Adrenal gland (tissue), 12 donors: ENCODE results near the gene SPNS2. TPM values are rescaled to one million over a fixed set of nuclear protein-coding genes. Genes with fewer than 3 reads are reported as not detected.

ENCODE experiments used
- DNase-seq, 7 donors: peaks; one replicate each; pipeline ENCODE4 v3.0.0-alpha.2; 2019 to 2020
- H3K27ac ChIP-seq, 5 donors: fragments of 200-600 bp; sonication (generic) in 4 of 5; 1 replicate in 3 of 5; 2 replicates in 2 of 5; pipeline versions ENCODE4 v1.5.1 to v1.8.0; 2016 to 2020; ENCODE audit warnings: mild to moderate bottlenecking in 1 of 5
- H3K27me3 ChIP-seq: fragments of 200-600 bp; 2 replicates; pipeline ENCODE4 v1.8.0; 2021
- H3K36me3 ChIP-seq, 2 donors: fragments of 200-600 bp; replicated peaks in 1 of 2; 1 replicate in 1 of 2; 2 replicates in 1 of 2; pipeline versions ENCODE4 v1.5.1 to v1.8.0; 2018 to 2022
- H3K4me1 ChIP-seq, 2 donors: fragments of 200-600 bp; replicated peaks in 1 of 2; 1 replicate in 1 of 2; 2 replicates in 1 of 2; pipeline versions ENCODE4 v1.5.1 to v1.8.0; 2018 to 2021
- H3K4me3 ChIP-seq, 4 donors: fragments of 200-600 bp; sonication (generic) in 3 of 4; one replicate each; pipeline ENCODE4 v1.5.1; 2016 to 2018
- H3K9me3 ChIP-seq, 3 donors: fragments of 200-600 bp; sonication (generic) in 1 of 3; replicated peaks in 1 of 3; 1 replicate in 2 of 3; 2 replicates in 1 of 3; pipeline versions ENCODE4 v1.5.1 to v1.8.0; 2016 to 2021
- CTCF ChIP-seq, 6 experiments: fragments of 450-650 bp in 4 of 6; fragments of 200-600 bp in 2 of 6; sonication (generic) in 1 of 6; IDR thresholded peaks; 1 replicate in 5 of 6; 2 replicates in 1 of 6; pipeline versions ENCODE4 v1.5.1 to v1.8.0; 2016 to 2021; ENCODE audit warnings: antibody characterized with exemption in 6 of 6, mild to moderate bottlenecking in 2 of 6, moderate library complexity in 1 of 6
- POLR2A ChIP-seq, 2 donors: fragments of 450-650 bp; IDR thresholded peaks; one replicate each; pipeline ENCODE4 v1.6.1; 2017; ENCODE audit warnings: antibody characterized with exemption in 2 of 2, mild to moderate bottlenecking in 2 of 2, moderate library complexity in 1 of 2
- WGBS, 4 donors: extraction: QIAGEN DNeasy Blood & Tissue Kit in 2 of 4; methylation state at CpG; one replicate each; pipeline versions ENCODE4 v1.1.5 to v1.1.7; 2013 to 2017; 5-methylcytosine and 5-hydroxymethylcytosine counted together
- intact Hi-C, 2 donors: fragments of 100-400 bp; cut with DNase I; formaldehyde crosslinking; loops; one replicate each; pipeline versions ENCODE4 v1.14.1 to v1.15.0; 2022 to 2023
- polyA plus RNA-seq, 3 donors: library from polyadenylated mRNA; stranded (reverse); fragments of 200-250 nt in 2 of 3; fragments of 350-450 nt in 1 of 3; fragmentation: Illumina TruSeq in 1 of 3; extraction: RNeasy Lipid Tissue Mini Kit (QIAGEN cat#74804) in 1 of 3; gene quantifications; one replicate each; pipeline ENCODE4 v1.2.3, GENCODE V29; 2013 to 2014
- total RNA-seq, 9 donors: library from RNA; depleted of rRNA in 4 of 9; stranded (reverse); fragments of >200 nt in 4 of 9; fragments of 120-200 nt in 1 of 9; fragmentation: NEBNext Ultra II Directional in 1 of 9; extraction: Animal tissue kit (Norgen Biotek cat#: 25700) in 1 of 9; gene quantifications; one replicate each; pipeline versions ENCODE4 v1.1.0 to v1.2.4, GENCODE V29; 2013 to 2023
- donor health status: healthy with polysubstance abuse.
- donor health status: Bipolar disorder and iron deficiency.
- donor health status: DM: yes; HTN: yes; CAD: no.
- donor health status: DM: no; HTN: no; CAD: no.
- donor health status: DM: no; HTN: no; CAD: no.
- donor health status: DM: yes; HTN: yes; CAD: no.

SPNS2 gene
- total and polyA plus RNA-seq, 12 donors: 0.90 to 25.1 (median 7.7) TPM

DNA sequence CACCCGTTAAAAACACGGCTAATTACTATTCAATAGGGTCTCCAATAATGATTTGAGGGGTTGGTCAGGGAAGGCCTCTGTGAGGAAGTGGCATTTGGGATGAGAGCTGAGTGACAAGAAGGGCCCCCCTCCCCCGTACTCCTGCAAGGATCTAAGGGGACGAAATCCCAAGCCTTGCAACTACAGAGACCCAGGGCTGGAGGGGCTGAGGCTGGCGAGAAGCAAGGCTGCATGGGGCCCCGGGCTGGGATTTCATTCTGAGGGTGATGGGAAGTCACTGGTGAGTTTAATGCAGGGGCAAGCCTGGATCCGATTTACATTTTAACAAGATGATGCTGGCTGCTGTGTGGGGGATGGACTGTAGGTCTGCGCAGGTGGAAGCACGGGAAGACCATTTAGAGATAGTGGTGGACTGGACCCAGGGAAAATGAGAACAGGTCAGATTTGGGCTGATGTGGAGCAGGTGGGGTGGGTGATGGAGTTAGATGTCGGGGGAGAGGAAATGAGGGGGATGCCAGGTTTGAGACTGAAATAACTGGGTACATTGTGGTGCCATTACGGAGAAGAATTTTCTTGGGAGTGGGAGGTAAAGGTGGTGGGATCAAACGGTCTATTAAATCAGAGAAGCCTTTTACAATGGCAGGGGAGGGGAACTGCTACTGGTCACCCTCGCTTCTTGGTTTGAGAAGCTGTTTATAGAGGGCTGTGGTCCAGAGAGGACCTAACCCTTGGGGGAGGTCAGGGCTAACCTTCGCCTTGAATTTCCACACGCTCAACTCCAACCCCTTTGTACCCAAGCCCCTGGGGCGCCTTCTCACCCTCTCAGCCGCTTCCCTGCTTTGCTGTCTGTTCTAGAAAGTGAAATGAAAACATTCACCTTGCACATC is 57.4 kb downstream of the SPNS2 start:
- Histone ChIP-seq H3K9me3 (no peaks in the 10 kb centered on the region), H3K4me3 (peak overlapping the region; percentile 52 to 77 (median 74)), H3K36me3 (peaks cover 0 to 24% of the 10 kb centered on the region in 2 donors), H3K27me3 (no peaks in the 10 kb centered on the region), H3K27ac (peak overlapping the region in 4 of 5 donors; percentile 67 to 85 (median 74)), H3K4me1 (peaks cover 17 to 25% of the 10 kb centered on the region in 2 donors)
- WGBS, 4 donors: 58 to 63% (median 61%) methylated on average over 17 of the region's 17 CpGs
- intact Hi-C loops: no loop called here
- TF ChIP-seq CTCF (IDR thresholded peaks at IDR 0.05) (no peak), POLR2A (IDR thresholded peaks at IDR 0.05) (no peak)
- no peak for DNase-seq

DNA sequence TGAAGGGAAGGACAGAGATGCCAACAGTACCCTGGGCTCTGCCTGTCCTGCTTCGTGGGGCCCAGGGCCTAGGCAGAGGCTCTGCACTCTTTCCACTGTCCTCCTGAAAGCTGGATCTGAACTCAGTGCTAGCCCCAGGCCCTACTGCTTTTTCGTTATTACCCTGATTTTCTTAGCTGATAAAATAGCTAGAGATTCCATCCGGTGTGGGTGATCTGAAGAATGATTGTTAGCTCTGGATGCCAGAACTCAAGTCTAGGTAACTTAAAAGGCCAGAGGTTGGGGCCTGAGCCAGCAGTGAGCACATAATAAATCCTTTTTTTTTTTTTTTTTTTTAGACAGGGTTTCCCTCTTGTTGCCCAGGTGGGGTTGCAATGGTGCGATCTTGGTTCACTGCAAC is 58.3 kb downstream of the SPNS2 start:
- DNase-seq: no peak
- intact Hi-C loops: no loop called here
- no peaks in the 10 kb centered on the region for H3K27me3 ChIP-seq
- TF ChIP-seq POLR2A (IDR thresholded peaks at IDR 0.05) (no peak), CTCF (IDR thresholded peaks at IDR 0.05) (no peak)
- no peaks in the 10 kb centered on the region for H3K9me3 ChIP-seq
- peaks cover 17 to 27% of the 10 kb centered on the region in 2 donors for H3K4me1 ChIP-seq
- no peak overlapping the region for H3K27ac ChIP-seq
- H3K36me3 ChIP-seq: peaks cover 0 to 15% of the 10 kb centered on the region in 2 donors
- 74 to 88% (median 78%) methylated on average over 4 of the region's 4 CpGs for WGBS, 4 donors
- no peak overlapping the region for H3K4me3 ChIP-seq

GRCh38 chr17:4557626-4558346 is 59.1 kb downstream of the SPNS2 start:
- intact Hi-C loops: no loop called here
- Histone ChIP-seq H3K36me3 (peaks cover 0 to 8% of the 10 kb centered on the region in 2 donors), H3K9me3 (no peaks in the 10 kb centered on the region), H3K4me1 (peaks cover 17 to 27% of the 10 kb centered on the region in 2 donors), H3K4me3 (no peak overlapping the region), H3K27me3 (no peaks in the 10 kb centered on the region), H3K27ac (no peak overlapping the region)
- DNase-seq: no peak
- TF ChIP-seq CTCF (IDR thresholded peaks at IDR 0.05) (no peak), POLR2A (IDR thresholded peaks at IDR 0.05) (no peak)
- WGBS, 4 donors: 67 to 93% (median 78%) methylated on average over 3 to 6 of the region's 6 CpGs

- no peak overlapping the region for H3K4me3 ChIP-seq
- DNase-seq: no peak
- WGBS, 4 donors: 85 to 90% (median 87%) methylated on average over 7 to 24 of the region's 24 CpGs
- H3K27ac ChIP-seq: no peak overlapping the region
- H3K9me3 ChIP-seq: no peaks in the 10 kb centered on the region
- no peak for TF ChIP-seq CTCF (IDR thresholded peaks at IDR 0.05)
- TF ChIP-seq POLR2A (IDR thresholded peaks at IDR 0.05): no peak
- H3K4me1 ChIP-seq: peaks cover 17 to 27% of the 10 kb centered on the region in 2 donors
- H3K36me3 ChIP-seq: peaks cover 0 to under 1% of the 10 kb centered on the region in 2 donors
- H3K27me3 ChIP-seq: no peaks in the 10 kb centered on the region
- intact Hi-C loops: no loop called here
Measured at GRCh38 chr17:4558347-4558971, 59.8 kb downstream of the SPNS2 start.
